Measurements from ENCODE around the gene PTPN14.

Gene PTPN14

DNA sequence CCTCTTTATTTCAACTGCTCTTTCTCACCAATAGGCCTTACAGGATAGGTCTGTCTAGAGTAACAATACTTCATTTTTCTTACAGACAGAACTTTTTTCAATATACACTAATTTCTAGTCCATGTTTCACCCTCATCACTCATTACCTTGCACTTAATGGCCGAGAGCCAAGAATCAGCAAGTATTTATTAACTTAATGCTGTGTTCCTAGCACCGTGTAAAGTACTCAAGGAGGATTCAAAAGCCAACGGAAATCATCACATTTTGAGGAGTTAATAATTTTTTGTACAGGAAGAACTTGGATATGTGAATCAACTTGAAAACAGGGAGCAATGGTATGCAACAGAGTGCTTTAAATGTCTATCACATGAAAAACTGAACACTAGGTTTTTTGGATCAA, 102.0 kb downstream of the PTPN14 start:
- no peak for DNase-seq

- no peak for DNase-seq
These were observed 102.9 kb downstream of the PTPN14 start for GRCh38 chr1:214448536-214448935.

GRCh38 chr1:214447557-214447871, 103.9 kb downstream of the PTPN14 start:
- DNase-seq, result no peak

GRCh38 chr1:214446772-214447556, 104.4 kb downstream of the PTPN14 start:
- no peak for DNase-seq

GRCh38 chr1:214445831-214446614, 105.4 kb downstream of the PTPN14 start:
- peak in 1 of 2 donors; percentile 76 for DNase-seq

- DNase-seq, result no peak
These were observed 106.2 kb downstream of the PTPN14 start for GRCh38 chr1:214445199-214445598.

GRCh38 chr1:214444182-214444939, 107.0 kb downstream of the PTPN14 start:
- DNase-seq, result no peak

DNA sequence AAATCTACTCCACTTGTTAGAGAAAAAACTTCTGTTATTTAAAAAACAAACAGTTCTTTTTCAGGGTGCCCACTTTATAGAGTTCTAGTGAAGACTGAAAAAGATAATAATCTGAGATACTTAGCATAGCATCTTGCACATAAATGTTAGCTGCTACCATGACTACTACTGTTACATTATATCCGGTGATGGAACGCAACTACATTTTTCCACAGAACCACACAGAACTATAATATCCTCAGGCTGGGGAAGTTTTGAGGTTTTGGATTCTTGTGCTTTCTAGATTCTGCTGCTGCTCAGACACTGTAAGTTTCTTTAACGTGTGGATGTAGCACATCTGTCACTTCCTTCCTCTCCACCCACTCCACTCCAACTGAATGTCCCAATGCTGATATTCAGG, 110.3 kb downstream of the PTPN14 start:
- DNase-seq, result peak in 1 of 2 donors; percentile 58

DNA sequence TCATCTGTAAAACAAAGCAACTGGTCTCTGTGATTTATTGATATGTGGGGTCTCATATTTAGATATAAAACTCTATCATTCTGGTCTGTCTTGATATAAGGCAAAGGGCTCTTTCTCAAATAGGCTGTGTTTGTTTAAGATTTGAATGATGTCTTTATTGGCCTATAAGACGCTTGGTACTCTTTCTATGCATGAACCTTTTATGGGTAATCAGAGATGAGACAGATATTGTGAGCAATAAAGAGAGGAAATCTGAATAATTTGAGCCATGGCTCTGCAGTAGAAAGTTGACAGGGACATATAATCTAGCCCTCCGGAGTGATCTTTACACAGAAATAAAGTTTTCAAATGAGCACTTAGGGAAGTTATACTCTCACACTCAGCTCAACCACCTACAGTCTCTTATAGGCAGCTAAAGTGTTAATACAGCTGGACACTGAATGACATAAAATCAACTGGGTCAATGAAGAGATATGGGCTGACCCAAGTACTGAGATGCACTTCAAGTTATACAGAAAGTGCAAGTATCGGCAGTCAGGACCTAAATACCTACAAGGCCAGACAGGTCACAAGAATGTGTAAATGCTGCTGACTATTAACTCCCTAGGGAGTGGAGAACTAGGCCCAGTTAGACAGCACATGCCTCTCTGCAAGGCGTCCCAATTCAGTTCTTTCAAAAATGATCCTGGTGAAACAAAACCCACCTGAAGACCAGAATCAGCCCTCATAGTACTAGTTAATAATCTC, 111.0 kb downstream of the PTPN14 start:
- DNase-seq, result no peak

- peak in 1 of 2 donors; percentile 45 for DNase-seq
These were observed 111.9 kb downstream of the PTPN14 start for GRCh38 chr1:214439352-214440119.

GRCh38 chr1:214438530-214438929, 112.9 kb downstream of the PTPN14 start:
- DNase-seq, result no peak

DNA sequence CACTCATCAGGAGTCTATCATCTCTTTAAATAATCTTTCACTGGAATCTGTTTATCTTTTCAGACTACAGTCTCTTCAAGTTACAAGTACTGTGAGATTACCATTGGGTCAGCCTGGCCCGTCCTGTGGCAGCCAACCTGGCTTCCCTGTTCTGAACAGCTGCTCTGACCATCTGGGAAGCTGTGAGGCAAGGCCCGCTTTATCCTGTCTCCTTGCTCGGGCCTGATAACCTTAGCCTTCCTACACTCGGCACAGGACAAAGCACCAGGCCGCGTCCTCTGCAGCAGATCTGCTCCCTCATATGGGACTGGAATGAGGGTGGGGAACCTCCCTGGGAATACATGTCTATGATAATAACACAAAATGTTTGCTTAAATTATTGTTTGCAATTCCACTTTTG, 113.3 kb downstream of the PTPN14 start:
- no peak for DNase-seq

DNA sequence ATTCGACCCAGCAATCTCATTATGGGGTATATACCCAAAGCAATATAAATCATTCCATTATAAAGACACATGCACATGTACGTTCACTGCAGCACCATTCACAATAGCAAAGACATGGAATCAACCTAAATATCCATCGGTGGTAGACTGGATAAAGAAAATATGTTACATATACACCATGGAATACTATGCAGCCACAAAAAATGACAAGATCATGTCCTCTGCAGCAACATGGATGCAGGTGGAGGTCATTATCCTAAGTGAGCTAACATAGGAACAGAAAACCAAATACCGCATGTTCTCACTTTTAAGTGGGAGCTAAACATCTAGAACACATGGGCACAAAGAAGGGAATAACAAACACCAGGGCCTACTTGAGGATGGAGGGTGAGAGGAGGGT, 115.5 kb downstream of the PTPN14 start:
- DNase-seq, result no peak

- DNase-seq, result no peak
These were observed 119.2 kb downstream of the PTPN14 start for GRCh38 chr1:214432245-214432644.

DNA sequence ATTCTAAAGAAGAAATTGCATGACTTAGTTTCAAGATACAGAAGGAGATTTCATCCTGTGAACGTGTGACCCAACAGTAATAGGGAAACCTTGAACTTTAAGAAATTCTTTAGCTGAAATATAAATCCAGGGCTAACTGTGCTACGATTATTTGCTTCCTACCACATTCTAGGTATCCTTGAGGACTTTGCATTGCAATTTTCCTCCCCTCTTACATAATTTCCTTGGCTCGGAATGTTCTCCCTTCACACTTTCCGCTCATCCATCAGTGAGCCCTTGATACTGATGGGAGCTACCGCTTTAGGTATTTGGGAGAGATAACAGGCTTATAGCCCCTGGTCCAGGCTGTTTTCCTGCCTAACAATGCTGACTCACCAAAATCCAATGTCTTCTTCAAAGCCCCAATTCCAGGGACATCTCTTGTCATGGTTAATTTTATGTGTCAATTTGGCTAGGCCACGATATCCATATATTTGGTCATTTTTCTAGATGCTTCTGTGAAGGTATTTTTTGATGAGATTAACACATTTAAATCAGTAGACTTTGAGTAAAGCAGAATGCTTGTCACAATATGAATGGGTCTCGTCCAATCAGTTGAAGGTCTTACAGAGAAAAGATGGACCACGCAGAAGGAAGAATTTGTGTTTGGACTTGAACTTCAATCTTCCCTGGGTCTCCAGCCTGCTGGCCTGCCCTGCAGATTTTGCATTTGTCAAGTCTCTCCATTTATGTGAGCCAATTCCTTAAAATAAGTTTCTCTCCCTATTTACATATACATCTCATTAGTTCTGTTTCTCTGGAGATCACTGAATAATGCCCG, 121.2 kb downstream of the PTPN14 start:
- DNase-seq, result no peak

DNA sequence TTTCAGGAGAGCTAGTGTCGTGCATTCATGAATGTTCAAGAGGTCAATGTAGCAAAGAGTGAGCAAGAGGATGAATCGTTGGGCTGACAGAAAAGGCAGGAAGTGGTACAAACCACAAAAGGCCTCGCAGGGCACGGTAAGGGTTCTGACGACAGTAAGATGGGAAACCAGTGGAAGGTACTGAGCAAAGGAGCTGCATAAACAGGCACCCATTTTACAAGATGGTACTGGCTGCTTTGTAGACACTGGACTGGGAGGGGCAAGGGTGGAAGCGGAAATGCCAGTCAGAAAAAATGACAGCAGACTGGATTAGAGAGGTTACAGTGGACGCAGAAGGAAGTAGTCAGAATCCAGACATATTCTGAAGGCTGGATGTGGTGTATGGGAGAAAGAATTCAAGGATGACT, 123.5 kb downstream of the PTPN14 start:
- DNase-seq, result peak in 1 of 2 donors; percentile 88

- DNase-seq, result no peak
These were observed 125.0 kb downstream of the PTPN14 start for GRCh38 chr1:214426426-214426812.

GRCh38 chr1:214425716-214426425, 125.5 kb downstream of the PTPN14 start:
- no peak for DNase-seq

- no peak for DNase-seq
These were observed 126.3 kb downstream of the PTPN14 start for GRCh38 chr1:214425101-214425500.

DNA sequence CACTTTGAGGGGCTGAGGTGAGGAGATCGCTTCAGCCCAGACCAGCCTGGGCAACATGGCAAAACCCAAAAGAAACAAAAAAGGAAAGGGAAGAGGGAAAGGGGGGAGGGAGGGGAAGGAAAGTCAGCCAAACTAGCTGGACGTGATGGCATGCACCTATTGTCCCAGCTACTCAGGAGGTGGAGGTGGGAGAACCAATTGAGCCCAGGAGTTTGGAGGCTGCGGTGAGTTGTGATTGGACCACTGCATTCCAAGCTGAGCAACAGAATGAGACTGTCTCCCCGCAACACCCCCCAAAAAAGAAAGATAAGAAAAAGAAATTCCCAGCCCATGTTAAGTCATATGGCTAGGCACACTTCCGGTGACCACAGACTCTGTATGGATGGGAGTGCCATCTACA, 128.4 kb downstream of the PTPN14 start:
- no peak for DNase-seq
